ENCODE results near the gene TBC1D26.
"Not testable (repeated sequence)": the region's sequence is repeated elsewhere in the genome, so short reads cannot be mapped to it uniquely, and the experiment has no call there.

DNA sequence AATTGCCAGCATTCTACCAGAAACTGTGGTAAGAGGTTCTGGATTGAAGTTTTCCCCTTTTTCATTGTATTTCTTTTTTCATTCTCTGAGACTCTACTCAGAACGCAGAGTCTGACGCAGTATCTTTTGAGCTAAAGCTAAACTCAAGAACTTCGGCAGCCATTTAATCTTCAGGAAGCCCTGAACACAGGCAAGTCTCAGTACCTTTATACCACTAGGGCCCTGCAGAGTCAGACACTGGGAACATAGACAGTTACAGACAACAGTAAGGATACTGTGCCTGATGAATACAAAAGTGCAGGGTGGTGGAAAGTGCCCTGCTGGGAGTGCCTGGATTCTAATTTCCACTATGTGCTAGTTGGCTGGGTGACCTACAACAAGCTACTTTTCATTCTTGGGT lies 48.9 kb upstream of the TBC1D26 start:
- TF ChIP-seq, protein P1, sequence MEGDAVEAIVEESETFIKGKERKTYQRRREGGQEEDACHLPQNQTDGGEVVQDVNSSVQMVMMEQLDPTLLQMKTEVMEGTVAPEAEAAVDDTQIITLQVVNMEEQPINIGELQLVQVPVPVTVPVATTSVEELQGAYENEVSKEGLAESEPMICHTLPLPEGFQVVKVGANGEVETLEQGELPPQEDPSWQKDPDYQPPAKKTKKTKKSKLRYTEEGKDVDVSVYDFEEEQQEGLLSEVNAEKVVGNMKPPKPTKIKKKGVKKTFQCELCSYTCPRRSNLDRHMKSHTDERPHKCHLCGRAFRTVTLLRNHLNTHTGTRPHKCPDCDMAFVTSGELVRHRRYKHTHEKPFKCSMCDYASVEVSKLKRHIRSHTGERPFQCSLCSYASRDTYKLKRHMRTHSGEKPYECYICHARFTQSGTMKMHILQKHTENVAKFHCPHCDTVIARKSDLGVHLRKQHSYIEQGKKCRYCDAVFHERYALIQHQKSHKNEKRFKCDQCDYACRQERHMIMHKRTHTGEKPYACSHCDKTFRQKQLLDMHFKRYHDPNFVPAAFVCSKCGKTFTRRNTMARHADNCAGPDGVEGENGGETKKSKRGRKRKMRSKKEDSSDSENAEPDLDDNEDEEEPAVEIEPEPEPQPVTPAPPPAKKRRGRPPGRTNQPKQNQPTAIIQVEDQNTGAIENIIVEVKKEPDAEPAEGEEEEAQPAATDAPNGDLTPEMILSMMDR (conservative IDR thresholded peaks at IDR 0.05; ENCODE audit: low read depth, low read length): not testable (repeated sequence)
- TF ChIP-seq EZH2 (IDR thresholded peaks at IDR 0.05; ENCODE audit: low read length, unreplicated experiment); EZH2phosphoT487 (IDR thresholded peaks at IDR 0.05; ENCODE audit: borderline replicate concordance, low read length): not testable (repeated sequence)
